Measurements from ENCODE around the gene RTN3.

RTN3 gene

DNA sequence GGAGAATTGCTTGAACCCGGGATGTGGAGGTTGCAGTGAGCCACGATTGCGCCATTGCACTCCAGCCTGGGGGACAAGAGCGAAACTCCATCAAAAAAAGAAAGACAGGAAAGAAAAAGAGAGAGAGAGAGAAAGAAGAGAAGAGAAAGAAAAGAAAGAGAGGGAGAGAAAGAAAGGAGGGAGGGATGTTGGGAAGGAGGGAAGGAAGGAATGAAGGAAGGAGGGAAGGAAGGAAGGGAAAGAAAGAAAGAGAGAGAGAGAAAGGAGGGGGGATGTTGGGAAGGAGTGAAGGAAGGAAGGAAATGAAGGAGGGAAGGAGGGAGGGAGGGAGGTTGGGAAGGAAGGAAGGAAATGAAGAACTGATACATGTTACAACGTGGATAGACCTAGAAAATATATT is 119.6 kb downstream of the RTN3 start:
- no peak for ATAC-seq
- Mint-ChIP-seq H3K4me1 (no peaks in the 10 kb centered on the region), H3K9me3 (no peaks in the 10 kb centered on the region)

DNA sequence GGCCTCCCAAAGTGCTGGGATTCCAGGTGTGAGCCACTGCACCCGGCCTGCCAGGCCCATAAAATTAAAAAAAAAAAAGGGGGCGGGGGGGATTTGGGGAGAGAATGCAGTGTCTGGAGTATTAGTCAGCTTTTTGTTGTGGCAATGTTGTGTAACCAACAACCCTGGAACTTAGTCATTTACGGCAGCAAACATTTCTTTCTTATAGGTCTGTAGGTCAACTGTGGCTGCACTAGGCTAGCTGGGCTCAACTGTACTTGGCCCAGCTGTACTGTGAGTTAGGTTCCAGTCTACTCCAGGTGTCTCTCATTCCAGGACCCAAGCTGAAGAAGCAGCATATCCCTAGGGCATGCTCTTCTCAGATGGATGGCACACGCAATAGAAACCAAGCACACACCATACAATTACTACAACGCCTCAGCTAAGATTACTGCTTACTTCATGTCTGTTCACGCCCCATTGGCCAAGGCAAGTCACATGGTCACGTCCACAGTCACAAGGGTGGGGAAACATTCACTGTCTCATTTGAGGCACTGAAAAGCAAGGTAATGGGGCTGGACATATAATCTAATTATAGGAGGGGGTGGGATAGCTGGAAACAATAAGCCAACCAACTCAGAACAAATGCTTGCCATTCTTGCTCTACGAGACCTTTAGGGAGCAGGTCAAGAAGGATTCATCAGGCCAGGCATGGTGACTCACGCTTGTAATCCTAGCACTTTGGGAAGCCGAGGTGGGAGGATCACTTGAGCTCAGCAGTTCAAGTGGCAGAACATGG is 121.5 kb downstream of the RTN3 start:
- no peak overlapping the region for H3K4me3 Mint-ChIP-seq
- H3K36me3 Mint-ChIP-seq, result no peaks in the 10 kb centered on the region
- no peaks in the 10 kb centered on the region for H3K9me3 Mint-ChIP-seq
- no peak overlapping the region for H3K27ac Mint-ChIP-seq
- H3K27me3 Mint-ChIP-seq, result peaks cover 25% of the 10 kb centered on the region
- no peak for ATAC-seq
- no peaks in the 10 kb centered on the region for H3K4me1 Mint-ChIP-seq

More for the DNA sequence above, 119.6 kb downstream of the RTN3 start:
- no peak overlapping the region for H3K27ac Mint-ChIP-seq
- peaks cover 43% of the 10 kb centered on the region for H3K27me3 Mint-ChIP-seq
- H3K4me3 Mint-ChIP-seq, result no peak overlapping the region
- H3K36me3 Mint-ChIP-seq, result no peaks in the 10 kb centered on the region

DNA sequence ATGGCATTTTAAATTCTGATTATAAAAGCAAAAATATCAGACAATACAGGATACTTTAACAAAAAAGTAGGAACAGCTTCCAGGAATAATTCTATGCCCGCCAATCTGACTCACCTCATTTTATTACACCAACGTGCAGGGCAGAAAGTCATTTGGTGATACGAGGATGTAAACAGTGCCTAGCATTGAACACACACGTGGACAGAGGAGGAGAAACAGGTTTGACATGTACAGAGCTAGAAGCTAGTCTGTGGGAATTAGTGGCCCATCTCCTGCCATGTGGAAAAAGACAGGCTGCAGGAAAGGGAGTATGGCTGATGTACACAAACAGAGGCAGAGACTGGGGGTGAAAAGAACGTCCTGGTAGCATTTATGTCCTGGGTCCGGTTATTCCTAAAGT is 123.0 kb downstream of the RTN3 start:
- peaks cover 16% of the 10 kb centered on the region for H3K27me3 Mint-ChIP-seq
- ATAC-seq, result no peak

DNA sequence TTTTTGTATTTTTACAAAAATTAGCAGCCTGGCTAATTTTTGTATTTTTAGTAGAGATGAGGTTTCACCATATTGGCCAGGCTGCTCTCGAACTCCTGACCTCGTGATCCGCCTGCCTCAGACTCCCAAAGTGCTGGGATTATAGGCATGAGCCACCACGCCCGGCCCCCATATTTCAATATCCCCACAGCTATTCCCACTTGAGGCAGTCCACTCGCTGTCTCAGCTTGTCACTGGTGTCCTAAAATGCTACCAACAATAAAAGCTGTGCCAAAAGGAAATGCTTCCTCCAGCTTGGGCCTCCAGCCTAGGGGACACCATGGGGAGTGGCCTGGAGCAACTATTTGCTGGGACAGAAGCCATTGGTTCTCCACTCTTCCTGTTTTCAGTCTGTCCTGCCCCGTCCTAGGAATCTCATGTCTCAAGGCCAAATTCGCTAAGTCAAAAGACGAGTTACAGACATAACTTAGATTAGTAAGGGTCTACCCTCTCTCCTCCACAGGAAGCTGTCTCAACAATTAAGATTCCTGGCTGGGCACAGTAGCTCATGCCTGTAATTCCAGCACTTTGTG is 124.6 kb downstream of the RTN3 start:
- H3K4me1 Mint-ChIP-seq, result no peaks in the 10 kb centered on the region
- ATAC-seq, result no peak
- no peaks in the 10 kb centered on the region for H3K36me3 Mint-ChIP-seq
- no peaks in the 10 kb centered on the region for H3K9me3 Mint-ChIP-seq
- H3K4me3 Mint-ChIP-seq, result no peak overlapping the region
- peaks cover 7% of the 10 kb centered on the region for H3K27me3 Mint-ChIP-seq
- H3K27ac Mint-ChIP-seq, result no peak overlapping the region

More for the DNA sequence above, 123.0 kb downstream of the RTN3 start:
- H3K9me3 Mint-ChIP-seq, result no peaks in the 10 kb centered on the region
- H3K36me3 Mint-ChIP-seq, result no peaks in the 10 kb centered on the region
- no peak overlapping the region for H3K27ac Mint-ChIP-seq
- no peak overlapping the region for H3K4me3 Mint-ChIP-seq
- no peaks in the 10 kb centered on the region for H3K4me1 Mint-ChIP-seq

Data from stimulated activated memory B cell treated with anti-CD40 and anti-IgM and Interleukin-4, amounts not matched to agents 10 μg/mL and 1 μg/mL and 100 μg/mL, for 72 hours (primary cell).